IPS-18a (cell line): ENCODE data around the gene RTN4.
A peak's percentile ranks its signal among the peaks of the same experiment; 100 is the strongest.
"Not testable (repeated sequence)": the region's sequence is repeated elsewhere in the genome, so short reads cannot be mapped to it uniquely, and the experiment has no call there.

Source experiments
- H3K27ac ChIP-seq: one replicate; pipeline ENCODE4 v1.5.1; 2013; ENCODE audit warnings: low read length
- H3K27me3 ChIP-seq: one replicate; pipeline ENCODE4 v1.6.1; 2013; ENCODE audit warnings: mild to moderate bottlenecking, low read length; ENCODE audit not compliant: control insufficient read depth, insufficient read depth
- H3K36me3 ChIP-seq: one replicate; pipeline ENCODE4 v1.6.1; 2013; ENCODE audit warnings: low read depth, low read length; ENCODE audit not compliant: control insufficient read depth
- H3K4me1 ChIP-seq: one replicate; pipeline ENCODE4 v1.6.1; 2013; ENCODE audit warnings: low read depth, low read length; ENCODE audit not compliant: control insufficient read depth
- H3K4me3 ChIP-seq: one replicate; pipeline ENCODE4 v1.5.1; 2013; ENCODE audit warnings: low read length
- H3K9ac ChIP-seq: one replicate; pipeline ENCODE4 v1.6.1; 2013; ENCODE audit warnings: mild to moderate bottlenecking, low read length, moderate library complexity
- H3K9me3 ChIP-seq: one replicate; pipeline ENCODE4 v1.6.1; 2013; ENCODE audit warnings: low read depth, low read length; ENCODE audit not compliant: control insufficient read depth

The RTN4 gene

GRCh38 chr2:55062754-55063153, 12.5 kb upstream of the RTN4 start:
- Histone ChIP-seq H3K9me3 (no peaks in the 10 kb centered on the region), H3K27me3 (no peaks in the 10 kb centered on the region), H3K9ac (no peak overlapping the region), H3K4me1 (no peaks in the 10 kb centered on the region), H3K4me3 (no peak overlapping the region), H3K36me3 (no peaks in the 10 kb centered on the region), H3K27ac (no peak overlapping the region)

- Histone ChIP-seq H3K4me3 (no peak overlapping the region), H3K4me1 (no peaks in the 10 kb centered on the region), H3K9me3 (no peaks in the 10 kb centered on the region), H3K9ac (no peak overlapping the region), H3K27ac (no peak overlapping the region), H3K36me3 (no peaks in the 10 kb centered on the region), H3K27me3 (no peaks in the 10 kb centered on the region)
These were observed 11.5 kb upstream of the RTN4 start for GRCh38 chr2:55061523-55062344.

GRCh38 chr2:55059793-55060192, 9.5 kb upstream of the RTN4 start:
- no peaks in the 10 kb centered on the region for H3K36me3 ChIP-seq
- H3K9ac ChIP-seq, result no peak overlapping the region
- no peak overlapping the region for H3K27ac ChIP-seq
- no peak overlapping the region for H3K4me3 ChIP-seq
- H3K9me3 ChIP-seq, result no peaks in the 10 kb centered on the region
- peaks cover 3% of the 10 kb centered on the region for H3K4me1 ChIP-seq
- no peaks in the 10 kb centered on the region for H3K27me3 ChIP-seq

GRCh38 chr2:55057474-55057873, 7.2 kb upstream of the RTN4 start:
- no peak overlapping the region for H3K4me3 ChIP-seq
- no peak overlapping the region for H3K27ac ChIP-seq
- no peak overlapping the region for H3K9ac ChIP-seq
- H3K9me3 ChIP-seq, result no peaks in the 10 kb centered on the region
- H3K36me3 ChIP-seq, result no peaks in the 10 kb centered on the region
- peaks cover 3% of the 10 kb centered on the region for H3K4me1 ChIP-seq
- H3K27me3 ChIP-seq, result no peaks in the 10 kb centered on the region

- Histone ChIP-seq H3K9ac (no peak overlapping the region), H3K36me3 (no peaks in the 10 kb centered on the region), H3K27ac (no peak overlapping the region), H3K4me3 (no peak overlapping the region), H3K9me3 (no peaks in the 10 kb centered on the region), H3K4me1 (peaks cover 13% of the 10 kb centered on the region), H3K27me3 (no peaks in the 10 kb centered on the region)
These were observed 5.8 kb upstream of the RTN4 start for GRCh38 chr2:55056024-55056521.

- Histone ChIP-seq H3K36me3 (no peaks in the 10 kb centered on the region), H3K27me3 (no peaks in the 10 kb centered on the region), H3K9me3 (no peaks in the 10 kb centered on the region), H3K9ac (no peak overlapping the region), H3K4me3 (no peak overlapping the region), H3K4me1 (peaks cover 13% of the 10 kb centered on the region), H3K27ac (no peak overlapping the region)
These were observed 4.0 kb upstream of the RTN4 start for GRCh38 chr2:55054106-55054875.

- H3K9ac ChIP-seq, H3K4me3 ChIP-seq, H3K27me3 ChIP-seq, H3K27ac ChIP-seq, H3K9me3 ChIP-seq, H3K36me3 ChIP-seq: not testable (repeated sequence)
- H3K4me1 ChIP-seq, result peaks cover 13% of the 10 kb centered on the region
These were observed 3.0 kb upstream of the RTN4 start for GRCh38 chr2:55053225-55053624.

GRCh38 chr2:55052129-55053061, 2.1 kb upstream of the RTN4 start:
- H3K27me3 ChIP-seq, result no peaks in the 10 kb centered on the region
- H3K36me3 ChIP-seq, result no peaks in the 10 kb centered on the region
- H3K9ac ChIP-seq, result no peak overlapping the region
- H3K27ac ChIP-seq, result no peak overlapping the region
- peak overlapping the region; percentile 82 for H3K4me3 ChIP-seq
- H3K9me3 ChIP-seq, result no peaks in the 10 kb centered on the region
- H3K4me1 ChIP-seq, result peaks cover 19% of the 10 kb centered on the region

GRCh38 chr2:55051026-55051866, 995 bp upstream of the RTN4 start:
- Histone ChIP-seq H3K9ac (peak overlapping the region; percentile 81), H3K36me3 (no peaks in the 10 kb centered on the region)

GRCh38 chr2:55049821-55050099, 491 bp downstream of the RTN4 start:
- Histone ChIP-seq H3K27ac (peak overlapping the region; percentile 37), H3K9ac (peak overlapping the region; percentile 100), H3K4me3 (peak overlapping the region; percentile 99), H3K27me3 (no peaks in the 10 kb centered on the region), H3K36me3 (no peaks in the 10 kb centered on the region), H3K4me1 (peaks cover 31% of the 10 kb centered on the region), H3K9me3 (no peaks in the 10 kb centered on the region)

More at GRCh38 chr2:55051026-55051866, 995 bp upstream of the RTN4 start:
- Histone ChIP-seq H3K27ac (peak overlapping the region; percentile 84), H3K4me1 (peaks cover 24% of the 10 kb centered on the region), H3K9me3 (no peaks in the 10 kb centered on the region), H3K4me3 (peak overlapping the region; percentile 82), H3K27me3 (no peaks in the 10 kb centered on the region)
